HG03135 (cell line): ENCODE measurements around the gene PANK4.

Source experiments
- ATAC-seq: cut with Tn5 transposase; IDR thresholded peaks from one replicate; pipeline ENCODE4 v1.9.1; 2021; ENCODE audit warnings: mild to moderate bottlenecking, moderate library complexity; ENCODE audit not compliant: unreplicated experiment

The PANK4 gene

DNA sequence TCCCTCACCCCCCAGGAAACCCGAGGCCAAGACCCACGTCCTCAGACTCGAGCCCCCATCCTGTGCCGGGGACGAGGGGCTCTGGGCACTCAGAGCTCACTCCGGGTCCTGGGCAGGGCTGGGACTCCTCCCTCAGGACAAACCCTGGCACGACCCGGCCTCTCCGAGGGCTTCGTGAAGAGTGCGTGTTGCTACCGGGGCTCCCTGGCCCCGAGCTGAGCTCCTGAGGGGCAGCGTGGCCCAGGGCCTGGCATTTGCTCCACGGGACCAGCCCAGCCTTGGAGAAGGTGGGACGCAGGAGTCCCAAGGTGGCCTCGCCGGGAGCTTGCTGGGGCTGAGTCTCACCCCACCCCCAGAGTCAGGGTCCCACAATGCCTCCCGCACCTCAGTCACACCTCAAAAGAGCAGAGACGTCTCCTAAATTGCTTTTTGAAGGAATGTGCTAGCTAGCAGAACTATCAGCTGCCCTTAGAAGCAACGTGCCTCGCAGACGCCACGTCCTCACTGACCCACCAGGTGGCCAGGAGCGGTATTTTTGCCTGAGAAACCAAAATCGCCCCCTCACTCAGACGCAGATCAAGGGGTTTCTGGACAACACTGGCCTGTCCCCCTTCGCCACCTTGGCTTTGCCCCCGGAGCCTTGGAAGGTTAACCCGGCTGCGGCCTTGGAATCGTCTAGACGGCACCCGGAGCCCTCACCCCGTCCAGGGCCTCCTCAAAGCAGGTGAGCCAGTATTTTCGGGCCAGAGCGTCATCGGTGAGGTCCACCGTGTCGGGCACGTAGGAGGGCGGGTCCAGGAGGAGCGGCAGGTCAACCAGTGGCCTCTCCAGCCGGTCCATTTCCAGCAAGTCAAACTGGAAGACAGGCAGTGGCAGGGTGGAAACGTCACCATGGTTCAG, 11.3 kb downstream of the PANK4 start:
- ATAC-seq: no peak

DNA sequence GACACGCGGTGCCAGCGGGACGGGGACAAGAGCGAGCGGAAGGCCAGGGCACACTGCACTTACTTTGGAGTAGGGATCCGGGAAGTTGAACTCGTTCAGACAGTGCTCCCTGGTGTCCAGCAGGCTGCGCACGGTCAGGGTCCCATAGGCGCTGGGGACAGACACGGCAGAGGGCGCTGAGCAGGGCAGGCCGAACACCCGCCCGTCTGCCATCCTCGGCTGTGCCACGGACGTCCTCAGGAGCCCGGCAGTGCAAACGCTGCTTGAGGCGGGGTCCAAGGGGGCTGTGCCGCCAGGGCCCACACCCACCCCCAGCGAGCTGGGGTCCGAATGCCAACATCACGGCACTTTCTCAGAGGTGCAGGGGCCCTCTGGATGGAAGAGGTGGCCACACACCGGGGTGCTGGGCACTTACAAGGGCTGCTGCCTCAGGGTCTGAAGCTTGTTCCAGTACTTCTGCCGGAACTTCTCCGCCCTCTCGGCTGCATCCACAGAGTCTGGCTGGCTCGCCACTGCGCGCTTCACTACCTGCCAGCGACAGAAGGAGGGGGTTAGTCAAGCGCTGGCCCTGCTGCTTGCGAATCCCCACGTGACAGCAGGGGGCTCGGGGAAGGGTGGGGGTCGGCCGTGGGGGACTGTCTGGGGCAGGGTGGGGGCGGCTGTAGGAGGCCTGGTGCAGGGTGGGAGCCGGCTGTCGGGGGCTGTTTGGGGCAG, 12.3 kb downstream of the PANK4 start:
- ATAC-seq: no peak

GRCh38 chr1:2512862-2513421, 13.5 kb downstream of the PANK4 start:
- ATAC-seq: no peak

DNA sequence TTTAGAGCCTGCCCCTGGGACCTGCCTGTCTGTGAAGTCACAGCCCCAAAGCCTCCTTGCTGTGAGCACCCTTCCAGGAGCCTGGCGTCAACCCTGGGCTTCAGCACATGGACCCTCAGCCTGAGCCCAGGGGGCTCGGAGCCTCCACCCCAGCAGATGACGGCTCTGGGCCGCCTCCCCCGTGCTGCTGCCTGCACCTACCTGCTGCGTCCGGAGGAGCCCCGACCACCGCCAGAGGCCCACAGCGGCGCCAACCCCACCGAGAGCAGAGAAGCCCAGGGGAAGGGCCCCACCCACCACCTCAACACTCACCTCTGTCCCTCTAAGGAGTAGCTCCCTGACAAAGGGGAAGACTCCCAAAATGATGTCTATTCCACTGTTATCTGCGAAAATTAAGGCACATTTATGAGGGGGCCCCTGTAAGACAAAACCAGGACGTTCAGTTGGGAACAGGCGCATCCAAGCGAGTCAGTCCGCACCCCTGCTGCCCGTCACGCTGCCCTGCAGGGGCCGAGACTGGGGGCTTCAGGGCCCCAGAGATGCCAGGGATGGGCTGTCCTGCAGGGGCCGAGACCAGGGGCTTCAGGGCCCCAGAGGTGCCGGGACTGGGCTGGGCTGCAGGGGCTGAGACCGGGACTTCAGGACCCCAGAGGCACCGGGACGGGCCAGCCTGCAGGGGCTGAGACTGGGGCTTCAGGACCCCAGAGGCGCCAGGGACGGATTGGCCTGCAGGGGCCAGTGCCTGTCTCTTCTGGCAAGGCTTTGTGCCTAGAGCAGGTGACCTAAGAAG, 15.8 kb downstream of the PANK4 start:
- no peak for ATAC-seq

- ATAC-seq: no peak
Observed at GRCh38 chr1:2509589-2509988, 16.8 kb downstream of the PANK4 start.

- no peak for ATAC-seq
Observed at GRCh38 chr1:2508751-2509150, 17.6 kb downstream of the PANK4 start.

DNA sequence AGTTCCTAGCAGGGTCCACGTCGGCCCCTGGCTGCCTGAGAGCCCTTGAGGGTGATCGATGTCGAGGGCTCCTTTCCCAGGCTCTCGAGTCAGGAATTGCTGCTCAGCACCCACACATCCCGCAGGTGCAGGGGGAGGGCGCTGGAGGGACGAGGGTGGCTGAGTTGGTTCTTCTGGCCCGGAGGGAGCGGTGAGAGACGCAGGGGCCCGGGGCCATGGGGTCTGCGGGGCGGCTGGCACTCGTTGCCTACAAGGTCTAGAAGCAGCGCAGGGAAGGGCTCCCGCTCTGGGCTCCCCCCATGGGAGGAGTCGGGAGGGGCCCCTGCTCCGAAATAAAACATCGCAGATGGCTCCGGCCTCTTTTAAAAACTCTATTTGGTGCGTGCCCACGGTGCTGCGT, 18.2 kb downstream of the PANK4 start:
- no peak for ATAC-seq

DNA sequence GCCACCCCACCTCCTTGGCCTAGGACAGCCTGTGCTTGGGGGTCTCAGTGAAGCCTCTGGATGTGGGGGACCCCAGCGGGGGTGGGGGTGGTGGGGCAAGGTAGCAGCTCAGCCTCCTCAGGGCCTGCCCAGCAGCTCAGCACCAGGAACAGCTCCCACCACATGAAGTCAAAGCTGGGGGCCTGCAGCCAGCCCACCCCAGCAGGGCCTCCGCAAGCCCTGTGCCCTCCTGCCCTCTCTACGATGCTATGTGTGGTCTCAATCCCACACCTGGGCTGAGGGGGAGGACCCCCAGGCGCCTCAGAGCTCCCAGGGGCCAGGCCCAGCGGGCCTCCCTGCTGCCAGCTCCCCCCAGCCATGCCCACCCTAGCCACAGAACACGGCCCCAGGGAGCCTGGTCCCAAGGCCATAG, 18.6 kb downstream of the PANK4 start:
- ATAC-seq: no peak

- no peak for ATAC-seq
Observed at GRCh38 chr1:2506901-2507565, 19.4 kb downstream of the PANK4 start.

DNA sequence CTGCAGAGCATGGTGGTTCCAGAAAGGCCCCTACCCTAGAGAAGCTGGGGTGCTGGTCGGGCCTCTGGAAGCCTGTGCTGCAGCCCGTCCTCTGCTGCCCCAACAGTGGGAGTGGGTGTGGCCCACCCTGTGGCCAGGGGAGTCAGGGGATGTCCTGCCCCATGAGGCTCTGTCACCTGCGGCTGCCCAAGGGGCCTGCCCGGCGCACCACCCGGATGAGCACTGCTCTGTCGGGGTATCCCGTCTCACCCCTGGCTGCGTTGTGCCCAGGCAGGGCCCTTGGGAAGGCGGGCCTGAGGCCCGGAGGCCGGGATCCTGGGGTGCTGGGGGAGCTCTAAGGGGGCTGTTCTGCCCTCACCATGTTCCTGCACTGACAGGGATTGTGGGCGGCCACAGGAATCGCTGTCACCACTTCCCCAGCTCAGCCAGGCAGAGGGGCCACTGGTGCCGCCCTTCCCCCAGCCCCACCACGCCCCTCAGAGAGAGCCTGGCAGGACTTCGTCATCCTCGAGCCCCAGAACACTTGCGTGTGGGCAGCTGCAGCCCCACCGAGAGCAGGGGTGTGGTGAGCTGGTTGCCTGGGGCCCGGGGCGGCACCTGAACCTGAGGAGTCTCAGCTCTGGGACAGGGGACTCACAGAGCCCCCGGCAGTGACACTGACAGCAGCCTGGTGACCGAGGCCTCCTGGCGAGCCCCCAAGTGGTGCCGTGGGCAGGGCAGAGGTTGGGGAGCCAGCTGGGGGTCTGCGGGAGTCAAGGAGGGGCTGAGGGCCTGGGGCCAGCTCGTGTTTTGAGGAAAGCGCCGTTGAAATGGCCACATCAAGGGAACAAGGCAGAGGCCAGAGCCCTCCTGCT, 20.2 kb downstream of the PANK4 start:
- no peak for ATAC-seq

- ATAC-seq: no peak
Observed at GRCh38 chr1:2505461-2505994, 20.9 kb downstream of the PANK4 start.

GRCh38 chr1:2504949-2505272, 21.5 kb downstream of the PANK4 start:
- ATAC-seq: no peak

DNA sequence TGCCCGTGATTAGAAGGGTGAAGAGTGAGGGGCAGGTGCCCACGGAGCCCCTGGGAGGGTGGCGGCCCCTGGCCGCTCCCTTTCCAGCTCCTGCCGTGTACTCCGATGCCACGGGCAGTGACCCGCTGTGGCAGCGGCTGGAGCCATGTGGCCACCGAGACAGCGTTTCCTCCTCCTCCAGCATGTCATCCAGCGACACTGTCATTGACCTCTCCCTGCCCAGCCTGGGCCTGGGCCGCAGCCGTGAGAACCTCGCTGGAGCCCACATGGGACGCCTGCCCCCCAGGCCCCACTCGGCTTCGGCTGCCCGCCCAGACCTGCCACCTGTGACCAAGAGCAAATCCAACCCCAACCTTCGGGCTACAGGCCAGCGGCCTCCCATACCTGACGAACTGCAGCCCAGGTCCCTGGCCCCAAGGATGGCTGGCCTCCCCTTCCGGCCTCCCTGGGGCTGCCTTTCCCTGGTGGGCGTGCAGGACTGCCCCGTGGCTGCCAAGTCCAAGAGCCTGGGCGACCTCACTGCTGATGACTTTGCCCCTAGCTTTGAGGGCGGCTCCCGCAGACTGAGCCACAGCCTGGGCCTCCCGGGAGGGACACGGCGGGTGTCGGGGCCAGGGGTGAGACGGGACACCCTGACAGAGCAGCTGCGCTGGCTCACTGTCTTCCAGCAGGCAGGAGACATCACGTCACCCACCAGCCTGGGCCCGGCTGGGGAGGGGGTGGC, 22.0 kb downstream of the PANK4 start:
- ATAC-seq: no peak

- ATAC-seq: no peak
Observed at GRCh38 chr1:2503554-2504224, 22.7 kb downstream of the PANK4 start.

GRCh38 chr1:2502661-2503553, 23.5 kb downstream of the PANK4 start:
- ATAC-seq: no peak

DNA sequence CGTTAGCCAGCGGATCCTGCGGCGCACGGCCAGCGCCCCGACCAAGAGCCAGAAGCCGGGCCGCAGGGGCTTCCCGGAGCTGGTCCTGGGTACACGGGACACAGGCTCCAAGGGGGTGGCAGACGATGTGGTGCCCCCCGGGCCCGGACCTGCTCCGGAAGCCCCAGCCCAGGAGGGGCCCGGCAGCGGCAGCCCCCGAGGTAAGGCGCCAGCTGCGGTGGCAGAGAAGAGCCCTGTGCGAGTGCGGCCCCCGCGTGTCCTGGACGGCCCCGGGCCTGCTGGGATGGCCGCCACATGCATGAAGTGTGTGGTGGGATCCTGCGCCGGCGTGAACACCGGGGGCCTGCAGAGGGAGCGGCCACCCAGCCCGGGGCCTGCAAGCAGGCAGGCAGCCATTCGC, 24.2 kb downstream of the PANK4 start:
- ATAC-seq: no peak

GRCh38 chr1:2501820-2502119, 24.6 kb downstream of the PANK4 start:
- ATAC-seq: no peak
